NT2/D1 (cell line): ENCODE data around the gene LLGL1.

Source experiments
- SUZ12 ChIP-seq: IDR thresholded peaks from 2 replicates; pipeline ENCODE4 v1.6.1; 2011; ENCODE audit not compliant: insufficient read length, insufficient read depth; ENCODE audit errors: extremely low read depth
- YY1 ChIP-seq: IDR thresholded peaks from 2 replicates; pipeline ENCODE4 v1.6.1; 2011; ENCODE audit not compliant: insufficient read length, insufficient read depth
- ZNF274 ChIP-seq: IDR thresholded peaks from 2 replicates; pipeline ENCODE4 v1.6.1; 2011; ENCODE audit warnings: mild to moderate bottlenecking, low read depth, low read length

- TF ChIP-seq SUZ12 (no peak), ZNF274 (no peak), YY1 (no peak)
These were observed 4.3 kb downstream of the LLGL1 start for GRCh38 chr17:18229771-18230170.
